ENCODE measurements around the gene DGKG. TPM values are rescaled to one million over a fixed set of nuclear protein-coding genes. Genes with fewer than 3 reads are reported as not detected.

The DGKG gene
- total and polyA plus RNA-seq, 3 donors from 2014 or later: 0.68 to 1.2 (median 1.1) TPM

- TF ChIP-seq CTCF (IDR thresholded peaks at IDR 0.05) (no peak), POLR2A (IDR thresholded peaks at IDR 0.05) (no peak)
- no peaks in the 10 kb centered on the region for H3K36me3 ChIP-seq (ENCODE audit: low read depth, missing control alignments)
- H3K4me1 ChIP-seq: no peaks in the 10 kb centered on the region
- WGBS, 2 donors: 89 to 90% methylated on average over 4 of the region's 4 CpGs
- H3K4me3 ChIP-seq: no peak overlapping the region
- no peak overlapping the region for H3K27ac ChIP-seq
- intact Hi-C loops (cut with DNase I; ENCODE audit: low total_unique reads): no loop called here
- DNase-seq: no peak
- no peaks in the 10 kb centered on the region for H3K27me3 ChIP-seq
- H3K9me3 ChIP-seq: no peaks in the 10 kb centered on the region
These were observed 9.7 kb downstream of the DGKG start for GRCh38 chr3:186352369-186352768.

GRCh38 chr3:186342197-186342596, 19.8 kb downstream of the DGKG start:
- H3K27ac ChIP-seq: no peak overlapping the region
- no peak for DNase-seq
- H3K9me3 ChIP-seq: no peaks in the 10 kb centered on the region
- no peak overlapping the region for H3K4me3 ChIP-seq
- H3K36me3 ChIP-seq (ENCODE audit: low read depth, missing control alignments): no peaks in the 10 kb centered on the region
- TF ChIP-seq CTCF (IDR thresholded peaks at IDR 0.05) (no peak), POLR2A (IDR thresholded peaks at IDR 0.05) (no peak)
- 74 to 84% methylated on average over 5 of the region's 5 CpGs for WGBS, 2 donors
- intact Hi-C loops (cut with DNase I; ENCODE audit: low total_unique reads): no loop called here
- no peaks in the 10 kb centered on the region for H3K27me3 ChIP-seq
- H3K4me1 ChIP-seq: no peaks in the 10 kb centered on the region

- Histone ChIP-seq H3K36me3 (ENCODE audit: low read depth, missing control alignments) (no peaks in the 10 kb centered on the region), H3K27me3 (no peaks in the 10 kb centered on the region), H3K4me3 (no peak overlapping the region), H3K27ac (no peak overlapping the region), H3K9me3 (no peaks in the 10 kb centered on the region), H3K4me1 (no peaks in the 10 kb centered on the region)
- intact Hi-C loops (cut with DNase I; ENCODE audit: low total_unique reads): no loop called here
- TF ChIP-seq CTCF (IDR thresholded peaks at IDR 0.05) (no peak), POLR2A (IDR thresholded peaks at IDR 0.05) (no peak)
- no peak for DNase-seq
These were observed 21.8 kb downstream of the DGKG start for GRCh38 chr3:186340204-186340603.

- Histone ChIP-seq H3K4me3 (no peak overlapping the region), H3K4me1 (no peaks in the 10 kb centered on the region), H3K9me3 (no peaks in the 10 kb centered on the region), H3K27me3 (no peaks in the 10 kb centered on the region), H3K36me3 (ENCODE audit: low read depth, missing control alignments) (no peaks in the 10 kb centered on the region), H3K27ac (no peak overlapping the region)
- intact Hi-C loops (cut with DNase I; ENCODE audit: low total_unique reads): no loop called here
- 80% methylated on average over 4 of the region's 4 CpGs for WGBS, 2 donors
- no peak for TF ChIP-seq POLR2A (IDR thresholded peaks at IDR 0.05)
- TF ChIP-seq CTCF (IDR thresholded peaks at IDR 0.05): no peak
- DNase-seq: no peak
These were observed 22.7 kb downstream of the DGKG start for GRCh38 chr3:186339180-186339918.

DNA sequence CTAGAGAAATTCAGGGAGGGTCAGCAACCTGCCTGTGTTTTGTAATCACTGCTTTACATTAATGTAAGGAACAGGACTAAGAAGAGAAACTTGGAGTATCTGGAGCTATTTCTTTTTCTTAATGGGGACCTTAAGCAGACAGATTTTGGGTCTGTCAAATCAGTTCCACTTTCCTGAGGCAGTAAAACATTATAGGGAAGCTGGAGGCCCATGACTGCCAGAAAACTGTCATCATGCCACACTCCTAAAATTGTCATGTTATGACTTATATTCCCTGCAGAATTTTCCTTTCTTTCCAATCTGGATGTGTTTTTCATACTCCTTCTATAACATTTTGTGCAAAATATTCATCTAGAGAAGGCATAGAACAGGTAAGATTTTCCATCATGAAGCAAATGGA, 28.8 kb downstream of the DGKG start:
- H3K4me1 ChIP-seq: no peaks in the 10 kb centered on the region
- no peaks in the 10 kb centered on the region for H3K36me3 ChIP-seq (ENCODE audit: low read depth, missing control alignments)
- no peak overlapping the region for H3K27ac ChIP-seq
- intact Hi-C loops (cut with DNase I; ENCODE audit: low total_unique reads): no loop called here
- no peak for TF ChIP-seq CTCF (IDR thresholded peaks at IDR 0.05)
- TF ChIP-seq POLR2A (IDR thresholded peaks at IDR 0.05): no peak
- H3K27me3 ChIP-seq: no peaks in the 10 kb centered on the region
- H3K9me3 ChIP-seq: no peaks in the 10 kb centered on the region
- H3K4me3 ChIP-seq: no peak overlapping the region
- DNase-seq: no peak

All from testis (tissue), 3 donors.